Transverse colon (tissue), 4 donors: ENCODE results near the gene DNMT3B. TPM values are rescaled to one million over a fixed set of nuclear protein-coding genes. Genes with fewer than 3 reads are reported as not detected.
A peak's percentile ranks its signal among the peaks of the same experiment; 100 is the strongest.

Experiments used
- DNase-seq: peaks from one replicate; pipeline ENCODE4 v3.0.0-alpha.2; 2019
- H3K27ac ChIP-seq, 4 donors: fragments of 200-600 bp; sonication (generic); 2 replicates each; pipeline ENCODE4 v1.5.1; 2016 to 2018; ENCODE audit warnings: inconsistent platforms in 4 of 4
- H3K27me3 ChIP-seq: fragments of 200-600 bp; sonication (generic); 2 replicates; pipeline ENCODE4 v1.5.1; 2017; ENCODE audit warnings: inconsistent platforms
- H3K36me3 ChIP-seq, 4 donors: fragments of 200-600 bp; sonication (generic); 2 replicates each; pipeline ENCODE4 v1.5.1; 2017 to 2019; ENCODE audit warnings: inconsistent platforms in 4 of 4
- H3K4me1 ChIP-seq, 4 donors: fragments of 200-600 bp; sonication (generic); 2 replicates each; pipeline ENCODE4 v1.5.1; 2017 to 2020; ENCODE audit warnings: inconsistent platforms in 4 of 4
- H3K4me3 ChIP-seq, 4 donors: fragments of 200-600 bp; sonication (generic); 1 replicate in 1 of 4; 2 replicates in 3 of 4; pipeline versions ENCODE4 v1.5.1 to v1.6.1; 2017 to 2019; ENCODE audit warnings: inconsistent platforms in 4 of 4
- H3K9me3 ChIP-seq, 2 donors: fragments of 200-600 bp; sonication (generic); 2 replicates each; pipeline ENCODE4 v1.5.1; 2017 to 2019; ENCODE audit warnings: inconsistent platforms in 2 of 2
- EP300 ChIP-seq: sonication (generic); formaldehyde crosslinking; IDR thresholded peaks from one replicate; pipeline ENCODE4 v1.6.1; 2017; ENCODE audit warnings: antibody characterized with exemption, low read depth
- POLR2A ChIP-seq: fragments of 450-650 bp; IDR thresholded peaks from one replicate; pipeline ENCODE4 v1.6.1; 2016; ENCODE audit warnings: antibody characterized with exemption, mild to moderate bottlenecking, moderate library complexity
- POLR2AphosphoS5 ChIP-seq, 3 donors: sonication (generic); formaldehyde crosslinking; IDR thresholded peaks; one replicate each; pipeline ENCODE4 v1.6.1; 2016; ENCODE audit warnings: antibody characterized with exemption in 3 of 3
- WGBS, 2 donors: methylation state at CpG; one replicate each; pipeline ENCODE4 v1.1.5; 2018; ENCODE audit warnings: low coverage in 1 of 2; 5-methylcytosine and 5-hydroxymethylcytosine counted together
- in situ Hi-C, 4 donors: fragments of 200-750 bp; cut with MboI; loops; one replicate each; pipeline versions ENCODE4 v1.15.0 to v1.15.1; 2017; ENCODE audit warnings: low sequenced_read_pairs in 3 of 4, low pct_ligation_motif_present in 1 of 4, low pct_unique_long_range_greater_than_20kb in 1 of 4
- intact Hi-C: fragments of 100-400 bp; cut with DNase I; formaldehyde crosslinking; loops from one replicate; pipeline ENCODE4 v1.15.1; 2023; ENCODE audit warnings: low total_unique reads
- total RNA-seq, 4 donors: library from RNA; depleted of rRNA; stranded (reverse); fragments of >200 nt; gene quantifications; one replicate each; pipeline ENCODE4 v1.1.0, GENCODE V29; 2016
- TF ChIP-seq, protein P1 (sequence below), 5 experiments: fragments of 200-600 bp in 3 of 5; fragments of 450-650 bp in 2 of 5; sonication (generic) in 3 of 5; IDR thresholded peaks; 1 replicate in 2 of 5; 2 replicates in 3 of 5; pipeline ENCODE4 v1.5.1; 2016 to 2017; ENCODE audit warnings: antibody characterized with exemption in 5 of 5, inconsistent platforms in 3 of 5, mild to moderate bottlenecking in 2 of 5, moderate library complexity in 1 of 5

The DNMT3B gene
- total RNA-seq, 4 donors from 2014 or later, result 0.37 to 6.8 (median 0.67) TPM

DNA sequence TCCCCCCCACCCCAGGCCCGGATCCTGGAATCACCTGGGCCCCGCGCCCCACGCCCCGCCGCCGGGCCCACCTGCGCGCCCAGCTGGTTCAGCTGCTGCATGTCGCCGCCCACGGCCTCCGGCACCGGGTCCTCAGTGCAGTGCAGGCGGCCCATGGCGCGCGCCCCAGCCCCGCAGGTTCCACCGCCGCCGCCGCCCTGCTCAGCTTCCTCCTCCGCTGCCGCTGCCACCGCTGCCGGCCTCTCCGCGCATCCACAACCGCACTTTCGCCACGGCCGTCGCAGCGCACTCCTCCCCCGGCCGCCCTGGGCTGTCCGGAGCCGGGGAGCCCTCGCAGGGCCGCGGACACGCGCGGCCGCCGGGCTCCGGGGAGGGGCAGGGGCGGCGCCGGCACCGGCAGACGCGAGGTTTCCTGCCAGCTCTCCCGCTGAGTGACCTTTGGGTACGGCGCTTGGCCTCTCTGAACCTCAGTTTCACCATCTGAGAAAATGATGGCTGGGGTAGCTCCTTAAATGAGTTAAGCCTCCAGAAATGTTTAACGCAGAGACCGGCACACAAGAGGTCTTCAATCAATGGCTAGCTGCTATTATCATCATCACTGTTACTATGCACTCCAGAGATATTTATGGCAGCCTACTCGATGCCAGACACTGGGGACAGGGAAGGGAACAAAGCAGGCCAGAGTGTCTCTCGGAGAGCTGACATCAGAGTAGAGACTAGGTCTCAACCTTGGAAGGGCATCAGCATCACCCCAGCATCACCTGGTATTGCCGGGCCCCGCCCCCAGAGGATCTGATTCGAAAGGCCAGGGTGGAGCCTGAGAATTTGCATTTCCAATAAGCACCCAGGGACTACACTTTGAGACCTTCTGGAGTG, 18.7 kb upstream of the DNMT3B start, which contains the start of gene COMMD7:
TSS of gene COMMD7 (minus strand) at position 231 of the 876 bp plus-strand sequence. CDS start at position 155, 76 bp downstream.
- peak; percentile 70 for DNase-seq
- Histone ChIP-seq H3K9me3 (no peaks in the 10 kb centered on the region), H3K4me3 (peak within 1 kb of the TSS; percentile 37 to 88 (median 74)), H3K27me3 (no peaks in the 10 kb centered on the region), H3K4me1 (peaks cover 0 to 21% (median 14%) of the 10 kb centered on the region in 4 donors), H3K27ac (peak within 1 kb of the TSS; percentile 80 to 82 (median 81)), H3K36me3 (no peaks in the 10 kb centered on the region)
- intact Hi-C loops (no loop called here), in situ Hi-C loops (no loop called here)
- 0% methylated on average over 3 to 39 of the region's 64 CpGs for WGBS, 2 donors
- peak in 1 of 3 donors; percentile 12 for TF ChIP-seq POLR2AphosphoS5 (IDR thresholded peaks at IDR 0.05)
- no peak for TF ChIP-seq POLR2A

DNA sequence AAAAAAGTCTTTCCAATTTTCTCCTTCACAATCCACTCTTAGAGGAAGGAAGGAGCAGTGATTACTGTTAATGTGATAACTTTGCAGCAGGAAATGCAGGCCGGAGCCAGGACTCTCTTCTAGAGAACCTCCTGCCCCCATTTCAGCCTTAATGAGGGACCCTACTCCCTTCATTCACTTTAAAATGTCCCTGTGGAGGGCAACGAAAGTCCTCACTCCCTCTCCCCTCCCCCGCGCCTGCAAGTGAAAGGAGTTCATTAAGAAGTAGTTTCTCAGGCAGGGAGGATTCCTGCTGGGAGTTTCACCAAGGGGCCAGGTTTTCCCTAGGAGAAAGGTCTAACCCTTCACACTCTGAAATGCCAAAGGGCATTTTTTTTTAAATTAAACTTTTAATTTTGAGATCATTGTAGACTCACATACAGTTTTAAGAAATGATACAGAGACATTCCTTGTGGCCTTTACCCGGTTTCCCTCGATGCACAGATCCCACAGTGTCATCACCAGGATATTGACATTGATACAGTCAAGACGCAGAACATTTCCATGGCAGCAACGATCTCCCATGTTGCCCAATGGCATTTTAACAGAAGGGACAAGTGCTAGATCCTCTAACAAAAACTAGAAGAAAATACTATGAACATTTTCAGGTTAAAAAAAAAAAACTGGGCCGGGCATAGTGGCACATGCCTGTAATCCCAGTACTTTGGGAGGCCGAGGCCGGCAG, 12.1 kb upstream of the DNMT3B start:
- in situ Hi-C loops (no loop called here), intact Hi-C loops (no loop called here)
- no peak for DNase-seq
- H3K36me3 ChIP-seq, result no peaks in the 10 kb centered on the region
- no peaks in the 10 kb centered on the region for H3K4me1 ChIP-seq
- H3K4me3 ChIP-seq, result no peak overlapping the region
- 76 to 83% methylated on average over 4 to 11 of the region's 11 CpGs for WGBS, 2 donors
- no peaks in the 10 kb centered on the region for H3K9me3 ChIP-seq
- H3K27me3 ChIP-seq, result no peaks in the 10 kb centered on the region
- TF ChIP-seq, protein P1, sequence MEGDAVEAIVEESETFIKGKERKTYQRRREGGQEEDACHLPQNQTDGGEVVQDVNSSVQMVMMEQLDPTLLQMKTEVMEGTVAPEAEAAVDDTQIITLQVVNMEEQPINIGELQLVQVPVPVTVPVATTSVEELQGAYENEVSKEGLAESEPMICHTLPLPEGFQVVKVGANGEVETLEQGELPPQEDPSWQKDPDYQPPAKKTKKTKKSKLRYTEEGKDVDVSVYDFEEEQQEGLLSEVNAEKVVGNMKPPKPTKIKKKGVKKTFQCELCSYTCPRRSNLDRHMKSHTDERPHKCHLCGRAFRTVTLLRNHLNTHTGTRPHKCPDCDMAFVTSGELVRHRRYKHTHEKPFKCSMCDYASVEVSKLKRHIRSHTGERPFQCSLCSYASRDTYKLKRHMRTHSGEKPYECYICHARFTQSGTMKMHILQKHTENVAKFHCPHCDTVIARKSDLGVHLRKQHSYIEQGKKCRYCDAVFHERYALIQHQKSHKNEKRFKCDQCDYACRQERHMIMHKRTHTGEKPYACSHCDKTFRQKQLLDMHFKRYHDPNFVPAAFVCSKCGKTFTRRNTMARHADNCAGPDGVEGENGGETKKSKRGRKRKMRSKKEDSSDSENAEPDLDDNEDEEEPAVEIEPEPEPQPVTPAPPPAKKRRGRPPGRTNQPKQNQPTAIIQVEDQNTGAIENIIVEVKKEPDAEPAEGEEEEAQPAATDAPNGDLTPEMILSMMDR (IDR thresholded peaks at IDR 0.05), result no peak
- TF ChIP-seq POLR2A, result no peak
- no peak overlapping the region for H3K27ac ChIP-seq

DNA sequence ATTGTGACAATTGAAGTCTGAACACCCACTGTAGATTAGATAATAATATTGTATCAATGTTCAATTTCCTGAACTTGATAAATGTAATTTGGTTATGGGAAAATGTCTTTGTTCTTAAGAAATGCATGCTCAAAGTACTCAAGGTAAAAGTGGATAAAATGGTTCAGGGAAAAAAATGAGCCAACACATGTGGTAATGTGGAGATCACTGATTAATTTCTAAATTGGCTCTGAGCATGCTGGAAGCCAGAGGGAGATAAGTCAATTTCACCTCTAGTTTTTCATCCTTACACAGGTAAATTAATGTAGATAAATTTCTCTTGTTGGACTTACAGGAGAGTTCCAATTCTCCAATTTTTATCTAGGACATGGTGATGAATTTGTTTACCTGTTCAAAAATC, 10.9 kb upstream of the DNMT3B start:
- H3K27ac ChIP-seq, result no peak overlapping the region
- intact Hi-C loops, result no loop called here
- TF ChIP-seq EP300 (no peak), POLR2AphosphoS5 (IDR thresholded peaks at IDR 0.05) (no peak), POLR2A (no peak)
- TF ChIP-seq, protein P1 (IDR thresholded peaks at IDR 0.05), result no peak
- no peaks in the 10 kb centered on the region for H3K27me3 ChIP-seq
- H3K4me1 ChIP-seq, result no peaks in the 10 kb centered on the region
- no peak for DNase-seq
- no peaks in the 10 kb centered on the region for H3K36me3 ChIP-seq
- H3K9me3 ChIP-seq, result no peaks in the 10 kb centered on the region
- no peak overlapping the region for H3K4me3 ChIP-seq
- in situ Hi-C loops, result no loop called here

DNA sequence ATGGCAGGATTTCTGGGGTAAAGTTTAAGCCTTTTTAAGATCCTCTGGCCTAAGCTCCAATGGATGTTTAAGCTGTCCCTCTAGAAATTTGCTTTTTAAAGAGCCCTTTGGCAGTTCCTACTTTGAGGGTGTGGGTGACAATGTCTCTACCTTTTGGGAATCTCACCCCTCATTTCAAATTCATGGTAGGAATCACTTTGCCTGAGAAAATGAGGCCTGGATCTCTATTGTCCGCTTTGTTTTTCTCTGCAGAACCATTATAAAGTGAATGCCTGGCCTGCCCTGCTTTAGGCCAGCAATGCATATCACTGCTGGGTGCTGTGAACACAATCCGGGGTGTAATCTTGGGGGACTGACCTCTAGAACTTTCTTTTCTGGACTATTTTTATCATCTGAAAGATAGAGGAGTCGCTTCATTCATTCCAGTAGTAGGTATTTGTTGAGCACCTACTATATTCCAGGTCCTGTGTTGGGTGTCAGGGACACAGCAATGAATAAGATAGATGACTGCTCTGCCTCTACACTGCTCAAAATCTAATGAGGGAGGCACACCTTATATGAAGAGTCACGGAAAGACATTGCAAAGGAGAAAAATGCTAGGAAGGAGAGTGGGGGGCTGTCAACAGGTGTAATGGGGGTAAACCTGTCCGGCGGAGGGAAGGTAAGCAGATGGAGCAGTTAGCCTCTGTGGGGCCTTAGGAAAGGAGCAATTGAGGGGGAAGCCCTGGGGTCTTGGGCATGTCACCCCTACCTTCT, 10.3 kb upstream of the DNMT3B start:
- no peaks in the 10 kb centered on the region for H3K4me1 ChIP-seq
- H3K9me3 ChIP-seq, result no peaks in the 10 kb centered on the region
- TF ChIP-seq POLR2AphosphoS5 (IDR thresholded peaks at IDR 0.05), result no peak
- no peak for TF ChIP-seq POLR2A
- no peak for TF ChIP-seq EP300
- TF ChIP-seq, protein P1 (IDR thresholded peaks at IDR 0.05), result no peak
- no peak overlapping the region for H3K27ac ChIP-seq
- no peaks in the 10 kb centered on the region for H3K27me3 ChIP-seq
- no peak for DNase-seq
- H3K36me3 ChIP-seq, result no peaks in the 10 kb centered on the region
- WGBS, 2 donors, result 79 to 94% methylated on average over 3 to 6 of the region's 6 CpGs
- in situ Hi-C loops, result no loop called here
- H3K4me3 ChIP-seq, result no peak overlapping the region
- intact Hi-C loops, result no loop called here
